Fibroblast of lung (primary cell): ENCODE data around the gene P4HTM. TPM values are rescaled to one million over a fixed set of nuclear protein-coding genes. Genes with fewer than 3 reads are reported as not detected.

Source experiments
- DNase-seq, 2 donors: peaks; one replicate each; pipeline versions ENCODE4 v3.0.0 to v3.0.0-alpha.2; 2010; ENCODE audit warnings: low read depth in 2 of 2
- H2AFZ ChIP-seq: 2 replicates; pipeline ENCODE4 v1.5.1; 2012; ENCODE audit warnings: low read length, control low read depth, inconsistent platforms
- H3K27ac ChIP-seq: 2 replicates; pipeline ENCODE4 v1.5.1; 2011; ENCODE audit warnings: low read length, control low read depth; ENCODE audit not compliant: insufficient read depth
- H3K27me3 ChIP-seq: 2 replicates; pipeline ENCODE4 v1.5.1; 2011; ENCODE audit warnings: mild to moderate bottlenecking, low read length; ENCODE audit not compliant: control insufficient read depth, insufficient read depth
- H3K36me3 ChIP-seq: 2 replicates; pipeline ENCODE4 v1.5.1; 2011; ENCODE audit warnings: low read length; ENCODE audit not compliant: control insufficient read depth, insufficient read depth
- H3K4me1 ChIP-seq: 2 replicates; pipeline ENCODE4 v1.5.1; 2011; ENCODE audit warnings: low read length; ENCODE audit not compliant: control insufficient read depth, insufficient read depth; ENCODE audit errors: extremely low read depth
- H3K4me2 ChIP-seq: 2 replicates; pipeline ENCODE4 v1.5.1; 2011; ENCODE audit warnings: low read length, control low read depth; ENCODE audit not compliant: insufficient read depth; ENCODE audit errors: extremely low read depth
- H3K4me3 ChIP-seq, 4 experiments: fragments of 200-600 bp in 1 of 4; sonication (generic) in 1 of 4; replicated peaks in 1 of 4; 2 replicates each; pipeline ENCODE4 v1.5.1; 2011 to 2016; ENCODE audit warnings: low read length in 4 of 4, low read depth in 3 of 4, mild to moderate bottlenecking in 3 of 4, control low read depth in 2 of 4, inconsistent platforms in 1 of 4, mixed read lengths in 1 of 4; ENCODE audit not compliant: insufficient read depth in 1 of 4; ENCODE audit errors: control extremely low read depth in 1 of 4
- H3K79me2 ChIP-seq: 2 replicates; pipeline ENCODE4 v1.5.1; 2012; ENCODE audit warnings: mild to moderate bottlenecking, low read length, inconsistent platforms; ENCODE audit not compliant: control insufficient read depth, insufficient read depth
- H3K9ac ChIP-seq: 2 replicates; pipeline ENCODE4 v1.5.1; 2011; ENCODE audit warnings: mild to moderate bottlenecking, low read length, control low read depth; ENCODE audit not compliant: insufficient read depth
- H3K9me3 ChIP-seq: 2 replicates; pipeline ENCODE4 v1.5.1; 2012; ENCODE audit warnings: low read depth, low read length; ENCODE audit not compliant: control insufficient read depth, insufficient read depth
- H4K20me1 ChIP-seq: 2 replicates; pipeline ENCODE4 v1.5.1; 2011; ENCODE audit warnings: low read length; ENCODE audit not compliant: control insufficient read depth, insufficient read depth; ENCODE audit errors: extremely low read depth
- CTCF ChIP-seq, 2 donors: IDR thresholded peaks in 1 of 2; conservative IDR thresholded peaks in 1 of 2; 1 replicate in 1 of 2; 2 replicates in 1 of 2; pipeline ENCODE4 v1.5.1; 2011 to 2012; ENCODE audit warnings: low read length in 2 of 2, control low read depth in 1 of 2, inconsistent platforms in 1 of 2, low read depth in 1 of 2, mild to moderate bottlenecking in 1 of 2
- EZH2 ChIP-seq: IDR thresholded peaks from 2 replicates; pipeline ENCODE4 v1.5.1; 2012; ENCODE audit warnings: low read length, control low read depth, mild to moderate bottlenecking; ENCODE audit errors: missing control alignments
- polyA plus RNA-seq, 2 donors: library from polyadenylated mRNA; depleted of rRNA in 1 of 2; stranded (reverse) in 1 of 2; unstranded in 1 of 2; fragments of >200 nt; gene quantifications; 2 replicates each; pipeline ENCODE4 v1.2.1, GENCODE V29; 2011 to 2012; ENCODE audit warnings: missing spikeins in 1 of 2
- total RNA-seq: library from RNA; depleted of rRNA; stranded (reverse); fragments of >200 nt; gene quantifications from 2 replicates; pipeline ENCODE4 v1.2.1, GENCODE V29; 2014

The P4HTM gene
- total and polyA plus RNA-seq, 2 donors (not counting 1 experiment from before 2014, with no cell fraction given) = 16.2 to 46.7 TPM

- no peak for DNase-seq
- Histone ChIP-seq H3K36me3 (no peaks in the 10 kb centered on the region), H2AFZ (no peak overlapping the region), H3K27me3 (no peaks in the 10 kb centered on the region), H3K4me3 (no peak overlapping the region), H3K4me1 (peaks cover 3% of the 10 kb centered on the region), H3K9me3 (no peaks in the 10 kb centered on the region), H3K4me2 (no peak overlapping the region), H3K27ac (no peak overlapping the region), H3K79me2 (peaks cover 8% of the 10 kb centered on the region), H4K20me1 (no peaks in the 10 kb centered on the region), H3K9ac (no peak overlapping the region)
- TF ChIP-seq CTCF (conservative IDR thresholded peaks at IDR 0.05 in 1 of 2, IDR thresholded peaks at IDR 0.05 in 1 of 2; ENCODE audit: low read depth in 1 of 2, low read length in 2 of 2) = peak in 1 of 2 donors; percentile 45
- TF ChIP-seq EZH2 = no peak
These were observed 37.4 kb upstream of the P4HTM start for GRCh38 chr3:48952510-48953118.

GRCh38 chr3:48957006-48957705 is 32.9 kb upstream of the P4HTM start:
- Histone ChIP-seq H3K27ac (no peak overlapping the region), H3K9me3 (no peaks in the 10 kb centered on the region), H3K79me2 (peaks cover 4% of the 10 kb centered on the region), H3K4me1 (no peaks in the 10 kb centered on the region), H3K4me2 (no peak overlapping the region), H2AFZ (no peak overlapping the region), H3K36me3 (peaks cover 2% of the 10 kb centered on the region), H3K9ac (no peak overlapping the region), H3K27me3 (no peaks in the 10 kb centered on the region), H4K20me1 (no peaks in the 10 kb centered on the region), H3K4me3 (no peak overlapping the region)
- no peak for DNase-seq
- TF ChIP-seq EZH2 (no peak), CTCF (conservative IDR thresholded peaks at IDR 0.05 in 1 of 2, IDR thresholded peaks at IDR 0.05 in 1 of 2; ENCODE audit: low read depth in 1 of 2, low read length in 2 of 2) (no peak)

- no peaks in the 10 kb centered on the region for H3K9me3 ChIP-seq
- no peaks in the 10 kb centered on the region for H4K20me1 ChIP-seq
- no peak overlapping the region for H3K4me2 ChIP-seq
- H3K79me2 ChIP-seq = no peaks in the 10 kb centered on the region
- H3K27me3 ChIP-seq = no peaks in the 10 kb centered on the region
- H3K9ac ChIP-seq = no peak overlapping the region
- H3K4me1 ChIP-seq = no peaks in the 10 kb centered on the region
- peaks cover 2% of the 10 kb centered on the region for H3K36me3 ChIP-seq
- H2AFZ ChIP-seq = no peak overlapping the region
- DNase-seq = peak in 1 of 2 donors; percentile 12
- TF ChIP-seq EZH2 (no peak), CTCF (conservative IDR thresholded peaks at IDR 0.05 in 1 of 2, IDR thresholded peaks at IDR 0.05 in 1 of 2; ENCODE audit: low read depth in 1 of 2, low read length in 2 of 2) (no peak)
- H3K27ac ChIP-seq = no peak overlapping the region
- H3K4me3 ChIP-seq = no peak overlapping the region
These were observed 29.1 kb upstream of the P4HTM start for GRCh38 chr3:48960841-48961413.
